IMR-90 (cell line): ENCODE measurements around the gene NOS3. TPM values are rescaled to one million over a fixed set of nuclear protein-coding genes. Genes with fewer than 3 reads are reported as not detected.

Source experiments
- ATAC-seq: fragments of 200-7000 bp; cut with Tn5 transposase; 2 replicates; pipeline ENCODE4 v1.9.1; 2020; ENCODE audit warnings: low read depth, mild to moderate bottlenecking, moderate library complexity
- BruUV-seq: library from RNA; stranded (reverse); fragments of 400-500 nt; replicated peaks from 2 replicates; lab custom pipeline; 2021; lab: Mats Ljungman, UMichigan
- CTCF ChIA-PET: fragments of 300-600 bp; formaldehyde crosslinking; extraction: SDS; loops from one replicate; lab custom pipeline; 2021; ENCODE audit warnings: antibody characterized with exemption; lab: Yijun Ruan, JAX
- POLR2A ChIA-PET: fragments of 300-600 bp; sonication (Branson Sonifier 250); formaldehyde crosslinking; loops from one replicate; lab custom pipeline; 2022; ENCODE audit warnings: antibody characterized with exemption; ENCODE audit not compliant: unreplicated experiment; lab: Charles Lee
- DNase-seq: peaks from one replicate; pipeline ENCODE4 v3.0.0; 2013
- H2AFZ ChIP-seq: replicated peaks from 2 replicates; pipeline ENCODE3; 2013; ENCODE audit warnings: low read length, mild to moderate bottlenecking; ENCODE audit not compliant: poor library complexity
- H2AK5ac ChIP-seq: 2 replicates; pipeline ENCODE4 v1.6.1; 2013; ENCODE audit warnings: low read depth, low read length, inconsistent platforms
- H2AK9ac ChIP-seq: replicated peaks from 2 replicates; pipeline ENCODE3; 2013; ENCODE audit warnings: mild to moderate bottlenecking, low read depth, low read length, moderate library complexity; ENCODE audit not compliant: poor library complexity
- H2BK120ac ChIP-seq: 2 replicates; pipeline ENCODE4 v1.6.1; 2013; ENCODE audit warnings: low read depth, low read length, inconsistent platforms
- H2BK15ac ChIP-seq: 3 replicates; pipeline ENCODE4 v1.6.1; 2013; ENCODE audit warnings: low read depth, low read length, inconsistent platforms
- H2BK20ac ChIP-seq: 2 replicates; pipeline ENCODE4 v1.6.1; 2013; ENCODE audit warnings: low read depth, mild to moderate bottlenecking, inconsistent platforms, low read length, moderate library complexity
- H2BK5ac ChIP-seq: 2 replicates; pipeline ENCODE4 v1.6.1; 2013; ENCODE audit warnings: mild to moderate bottlenecking, low read depth, low read length, inconsistent platforms; ENCODE audit not compliant: poor library complexity, severe bottlenecking
- H3K14ac ChIP-seq: replicated peaks from 2 replicates; pipeline ENCODE4 v1.6.1; 2013; ENCODE audit warnings: low read depth, low read length, inconsistent platforms
- H3K18ac ChIP-seq: 2 replicates; pipeline ENCODE4 v1.6.1; 2013; ENCODE audit warnings: low read depth, low read length, control low read depth
- H3K23ac ChIP-seq: 2 replicates; pipeline ENCODE4 v1.6.1; 2013; ENCODE audit warnings: low read depth, low read length, inconsistent platforms
- H3K27ac ChIP-seq: 2 replicates; pipeline ENCODE4 v1.5.1; 2013; ENCODE audit warnings: mild to moderate bottlenecking, control low read depth, low read length; ENCODE audit not compliant: insufficient read depth
- H3K27me3 ChIP-seq: 2 replicates; pipeline ENCODE4 v1.6.1; 2013; ENCODE audit warnings: low read length; ENCODE audit not compliant: control insufficient read depth, insufficient read depth
- H3K36me3 ChIP-seq: 2 replicates; pipeline ENCODE4 v1.6.1; 2013; ENCODE audit warnings: low read length, mixed read lengths; ENCODE audit not compliant: control insufficient read depth, insufficient read depth
- H3K4ac ChIP-seq: 2 replicates; pipeline ENCODE4 v1.6.1; 2013; ENCODE audit warnings: low read depth, low read length, inconsistent platforms
- H3K4me1 ChIP-seq: 2 replicates; pipeline ENCODE4 v1.6.1; 2013; ENCODE audit warnings: low read length, mixed read lengths; ENCODE audit not compliant: control insufficient read depth, insufficient read depth
- H3K4me2 ChIP-seq: 2 replicates; pipeline ENCODE4 v1.6.1; 2013; ENCODE audit warnings: low read depth, mild to moderate bottlenecking, control low read depth, low read length, moderate library complexity
- H3K4me3 ChIP-seq: 2 replicates; pipeline ENCODE4 v1.5.1; 2013; ENCODE audit warnings: low read depth, mild to moderate bottlenecking, control low read depth, low read length, moderate library complexity; ENCODE audit not compliant: insufficient read depth
- H3K56ac ChIP-seq: 2 replicates; pipeline ENCODE4 v1.6.1; 2013; ENCODE audit warnings: low read length, inconsistent platforms; ENCODE audit not compliant: insufficient read depth; ENCODE audit errors: extremely low read depth
- H3K79me1 ChIP-seq, 2 experiments: 2 replicates each; pipeline ENCODE4 v1.6.1; 2013; ENCODE audit warnings: low read length in 2 of 2, inconsistent platforms in 1 of 2, low read depth in 1 of 2
- H3K9ac ChIP-seq: 2 replicates; pipeline ENCODE4 v1.6.1; 2013; ENCODE audit warnings: low read depth, low read length, control low read depth
- H3K9me1 ChIP-seq: 2 replicates; pipeline ENCODE4 v1.6.1; 2013; ENCODE audit warnings: low read length, inconsistent platforms; ENCODE audit not compliant: insufficient read depth
- H3K9me3 ChIP-seq: 2 replicates; pipeline ENCODE4 v1.6.1; 2013; ENCODE audit warnings: low read length; ENCODE audit not compliant: control insufficient read depth, insufficient read depth
- H4K20me1 ChIP-seq: 2 replicates; pipeline ENCODE4 v1.6.1; 2013; ENCODE audit warnings: low read length, inconsistent platforms; ENCODE audit not compliant: insufficient read depth
- H4K5ac ChIP-seq: 2 replicates; pipeline ENCODE4 v1.6.1; 2013; ENCODE audit warnings: mild to moderate bottlenecking, low read depth, low read length, control low read depth
- H4K8ac ChIP-seq, 2 experiments: 2 replicates each; pipeline ENCODE4 v1.6.1; 2013; ENCODE audit warnings: low read depth in 2 of 2, low read length in 2 of 2, control low read depth in 1 of 2, inconsistent platforms in 1 of 2
- H4K91ac ChIP-seq: 2 replicates; pipeline ENCODE4 v1.6.1; 2013; ENCODE audit warnings: low read depth, low read length, inconsistent platforms; ENCODE audit not compliant: insufficient read depth
- CEBPB ChIP-seq: IDR thresholded peaks from 2 replicates; pipeline ENCODE4 v1.6.1; 2012; ENCODE audit warnings: low read depth, low read length, improper control_type of control experiment
- WGBS, 2 experiments: methylation state at CpG; one replicate each; pipeline versions ENCODE4 v1.1.5 to v1.1.7; 2013; ENCODE audit warnings: missing lambda C conversion rate in 2 of 2; ENCODE audit not compliant: insufficient read length in 1 of 2; ENCODE audit errors: extremely low coverage in 2 of 2; 5-methylcytosine and 5-hydroxymethylcytosine counted together
- dilution Hi-C: fragments of 300-500 bp; cut with HindIII; formaldehyde crosslinking; loops from one replicate; pipeline ENCODE4 v1.14.3; 2018; ENCODE audit warnings: low sequenced_read_pairs; ENCODE audit not compliant: unreplicated experiment
- in situ Hi-C: fragments of 300-500 bp; cut with MboI; formaldehyde crosslinking; loops from 3 replicates; pipeline ENCODE4 v1.14.3; 2019; ENCODE audit warnings: low sequenced_read_pairs, inconsistent platforms, mixed read lengths
- intact Hi-C: fragments of 100-400 bp; cut with micrococcal nuclease; formaldehyde crosslinking; loops from 2 replicates; pipeline ENCODE4 v1.10.0; 2022
- polyA plus RNA-seq, 3 experiments: library from polyadenylated mRNA; depleted of rRNA; stranded (reverse); fragments of >200 nt; gene quantifications; 2 replicates each; pipeline ENCODE4 v1.2.3, GENCODE V29; 2012; ENCODE audit warnings: low replicate concordance in 1 of 3
- total RNA-seq: library from RNA; depleted of rRNA; stranded (reverse); fragments of >200 nt; gene quantifications from 2 replicates; pipeline ENCODE4 v1.2.3, GENCODE V29; 2012

NOS3 gene
- total and polyA plus RNA-seq, 2 of the 4 experiments (the other 2 are of a cell fraction), result 0.72 to 2.0 TPM

DNA sequence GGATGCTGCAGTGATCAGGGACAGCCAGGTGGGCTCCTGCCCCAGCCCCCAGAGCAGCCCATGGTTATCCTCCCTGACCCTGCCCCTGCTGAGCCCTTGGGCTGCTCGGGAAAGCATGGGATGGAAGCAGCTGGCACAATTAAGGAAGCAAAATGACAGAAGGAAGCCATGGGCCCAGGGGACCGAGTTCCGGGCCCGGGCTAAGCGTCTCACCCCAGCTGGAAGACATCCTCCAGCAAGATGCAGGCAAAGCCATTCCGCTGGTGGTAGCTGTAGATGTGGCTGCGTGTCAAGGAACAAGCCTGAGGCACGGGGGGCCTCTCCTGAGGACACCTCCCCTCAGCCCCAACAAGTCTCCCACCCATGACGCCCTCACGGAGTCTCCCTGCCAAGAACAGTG lies 32.4 kb downstream of the NOS3 start:
- Histone ChIP-seq H3K18ac (no peak overlapping the region), H4K20me1 (no peaks in the 10 kb centered on the region), H2BK20ac (no peak overlapping the region), H3K79me1 (no peaks in the 10 kb centered on the region), H3K23ac (no peak overlapping the region), H4K91ac (no peak overlapping the region), H2AK5ac (no peak overlapping the region), H3K27ac (no peak overlapping the region), H3K27me3 (peaks cover 45% of the 10 kb centered on the region), H3K9ac (no peak overlapping the region), H2BK120ac (no peak overlapping the region), H4K5ac (no peak overlapping the region), H3K14ac (no peak overlapping the region), H3K9me1 (no peaks in the 10 kb centered on the region), H3K4me3 (no peak overlapping the region), H3K4me2 (no peak overlapping the region), H2BK5ac (no peak overlapping the region), H2AK9ac (no peak overlapping the region), H3K56ac (no peak overlapping the region), H3K9me3 (no peaks in the 10 kb centered on the region), H2BK15ac (no peak overlapping the region), H3K4ac (no peak overlapping the region), H2AFZ (no peak overlapping the region), H4K8ac (no peak overlapping the region), H3K4me1 (peaks cover 3% of the 10 kb centered on the region; the same call in 1 of the 2 replicates), H3K36me3 (no peaks in the 10 kb centered on the region)
- TF ChIP-seq CEBPB, result no peak
- dilution Hi-C loops (no loop called here), intact Hi-C loops (no loop called here), in situ Hi-C loops (loop anchor here (5.0 kb wide), 1 partner anchor 89 kb away; no protein-coding TSS in a partner anchor)
- DNase-seq, result no peak
- WGBS, 2 experiments, result no CpG with 5 or more reads among the region's 10 CpGs
- ChIA-PET POLR2A (no interaction called here), CTCF (no interaction called here)
- ATAC-seq, result no peak
- no TSS peak for BruUV-seq
